ENCODE data around the gene POLH.

GRCh38 chr6:43639984-43640800, 64.2 kb downstream of the POLH start:
- TF ChIP-seq CTCF (conservative IDR thresholded peaks at IDR 0.05; ENCODE audit: low read depth, low read length), result no peak
- no peak for TF ChIP-seq EZH2 (IDR thresholded peaks at IDR 0.05; ENCODE audit: borderline replicate concordance, low read depth, low read length, poor library complexity, severe bottlenecking)
